ENCODE data around the gene MCIDAS.

- no peak for TF ChIP-seq CTCF (IDR thresholded peaks at IDR 0.05 in 4 of 5, conservative IDR thresholded peaks at IDR 0.05 in 1 of 5)
- TF ChIP-seq POLR2A (IDR thresholded peaks at IDR 0.05), result no peak
These were observed 31.2 kb upstream of the MCIDAS start for GRCh38 chr5:55258339-55258738.
